GM19099 (cell line): ENCODE measurements around the gene TBC1D2B.

Source experiments
- POLR2A ChIP-seq: IDR thresholded peaks from 3 replicates; pipeline ENCODE4 v1.6.1; 2011; ENCODE audit warnings: low read depth; ENCODE audit not compliant: insufficient read length; ENCODE audit errors: extremely low read depth

Gene TBC1D2B

GRCh38 chr15:78023081-78023665 is 54.3 kb downstream of the TBC1D2B start:
- no peak for TF ChIP-seq POLR2A

- no peak for TF ChIP-seq POLR2A
Measured at GRCh38 chr15:78021761-78022160, 55.8 kb downstream of the TBC1D2B start.

GRCh38 chr15:78020007-78020406 is 57.5 kb downstream of the TBC1D2B start:
- no peak for TF ChIP-seq POLR2A

- TF ChIP-seq POLR2A: no peak
Measured at GRCh38 chr15:78018946-78019644, 58.4 kb downstream of the TBC1D2B start.

GRCh38 chr15:78018445-78018844 is 59.1 kb downstream of the TBC1D2B start:
- no peak for TF ChIP-seq POLR2A

GRCh38 chr15:78016860-78017259 is 60.7 kb downstream of the TBC1D2B start:
- no peak for TF ChIP-seq POLR2A

GRCh38 chr15:78012643-78013077 is 64.9 kb downstream of the TBC1D2B start:
- TF ChIP-seq POLR2A: no peak

- no peak for TF ChIP-seq POLR2A
Measured at GRCh38 chr15:78010067-78010466, 67.4 kb downstream of the TBC1D2B start.

- no peak for TF ChIP-seq POLR2A
Measured at GRCh38 chr15:78007964-78008886, 69.3 kb downstream of the TBC1D2B start.

GRCh38 chr15:78007211-78007931 is 70.1 kb downstream of the TBC1D2B start:
- no peak for TF ChIP-seq POLR2A

- no peak for TF ChIP-seq POLR2A
Measured at GRCh38 chr15:78006567-78007205, 70.8 kb downstream of the TBC1D2B start.

- TF ChIP-seq POLR2A: no peak
Measured at GRCh38 chr15:78004919-78005634, 72.4 kb downstream of the TBC1D2B start.

- TF ChIP-seq POLR2A: no peak
Measured at GRCh38 chr15:78004222-78004727, 73.2 kb downstream of the TBC1D2B start.

- no peak for TF ChIP-seq POLR2A
Measured at GRCh38 chr15:78003539-78004008, 73.9 kb downstream of the TBC1D2B start.

GRCh38 chr15:78002996-78003395 is 74.5 kb downstream of the TBC1D2B start:
- TF ChIP-seq POLR2A: no peak
